ENCODE results near the gene SELENOI.
"Not testable (repeated sequence)": the region's sequence is repeated elsewhere in the genome, so short reads cannot be mapped to it uniquely, and the experiment has no call there.

Gene SELENOI

DNA sequence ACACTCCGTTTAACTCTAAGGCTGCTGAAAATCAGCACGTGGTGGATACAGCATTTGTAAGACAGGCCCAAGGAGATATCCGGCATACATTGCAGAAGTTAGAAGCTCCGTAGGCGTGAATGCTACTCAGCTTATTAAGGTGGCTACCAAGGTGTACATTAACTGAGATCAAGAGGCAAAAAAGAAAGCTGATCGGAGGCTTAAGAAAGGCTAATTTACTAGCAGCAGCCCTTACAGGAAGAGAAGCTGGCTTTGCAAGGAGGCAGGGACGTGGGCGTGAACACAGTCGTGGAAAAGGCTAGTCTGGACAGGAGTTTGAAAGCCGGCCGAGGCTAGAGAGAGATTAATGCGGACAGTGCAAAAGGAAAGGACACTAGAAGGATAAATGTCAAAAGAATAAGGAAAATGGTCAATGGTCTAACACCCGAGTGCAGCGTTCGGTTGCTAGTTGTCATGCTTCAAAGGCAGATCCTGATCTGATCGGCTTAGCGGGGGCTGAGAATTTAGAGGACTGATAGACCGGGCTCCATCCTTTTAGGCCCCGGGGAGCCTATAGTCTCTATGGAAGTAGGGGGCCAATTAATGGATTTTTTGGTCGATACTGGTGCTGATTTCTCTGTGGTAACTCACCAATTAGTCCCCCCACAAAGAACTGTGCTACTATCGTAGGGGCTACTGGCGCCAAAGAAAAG lies 45.6 kb upstream of the SELENOI start:
- DNase-seq (ENCODE audit: extremely low read depth, insufficient read length) = no peak
- H3K27me3 ChIP-seq (replicated peaks; ENCODE audit: control insufficient read depth, insufficient read depth, low read length) = no peaks in the 10 kb centered on the region
- TF ChIP-seq, protein P1, sequence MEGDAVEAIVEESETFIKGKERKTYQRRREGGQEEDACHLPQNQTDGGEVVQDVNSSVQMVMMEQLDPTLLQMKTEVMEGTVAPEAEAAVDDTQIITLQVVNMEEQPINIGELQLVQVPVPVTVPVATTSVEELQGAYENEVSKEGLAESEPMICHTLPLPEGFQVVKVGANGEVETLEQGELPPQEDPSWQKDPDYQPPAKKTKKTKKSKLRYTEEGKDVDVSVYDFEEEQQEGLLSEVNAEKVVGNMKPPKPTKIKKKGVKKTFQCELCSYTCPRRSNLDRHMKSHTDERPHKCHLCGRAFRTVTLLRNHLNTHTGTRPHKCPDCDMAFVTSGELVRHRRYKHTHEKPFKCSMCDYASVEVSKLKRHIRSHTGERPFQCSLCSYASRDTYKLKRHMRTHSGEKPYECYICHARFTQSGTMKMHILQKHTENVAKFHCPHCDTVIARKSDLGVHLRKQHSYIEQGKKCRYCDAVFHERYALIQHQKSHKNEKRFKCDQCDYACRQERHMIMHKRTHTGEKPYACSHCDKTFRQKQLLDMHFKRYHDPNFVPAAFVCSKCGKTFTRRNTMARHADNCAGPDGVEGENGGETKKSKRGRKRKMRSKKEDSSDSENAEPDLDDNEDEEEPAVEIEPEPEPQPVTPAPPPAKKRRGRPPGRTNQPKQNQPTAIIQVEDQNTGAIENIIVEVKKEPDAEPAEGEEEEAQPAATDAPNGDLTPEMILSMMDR (IDR thresholded peaks at IDR 0.05; ENCODE audit: insufficient read depth, low read length, poor library complexity, severe bottlenecking) = no peak
- H3K4me3 ChIP-seq (replicated peaks; ENCODE audit: low read depth, low read length) = no peak overlapping the region
- no peaks in the 10 kb centered on the region for H3K36me3 ChIP-seq (ENCODE audit: control insufficient read depth, insufficient read depth, low read length)

DNA sequence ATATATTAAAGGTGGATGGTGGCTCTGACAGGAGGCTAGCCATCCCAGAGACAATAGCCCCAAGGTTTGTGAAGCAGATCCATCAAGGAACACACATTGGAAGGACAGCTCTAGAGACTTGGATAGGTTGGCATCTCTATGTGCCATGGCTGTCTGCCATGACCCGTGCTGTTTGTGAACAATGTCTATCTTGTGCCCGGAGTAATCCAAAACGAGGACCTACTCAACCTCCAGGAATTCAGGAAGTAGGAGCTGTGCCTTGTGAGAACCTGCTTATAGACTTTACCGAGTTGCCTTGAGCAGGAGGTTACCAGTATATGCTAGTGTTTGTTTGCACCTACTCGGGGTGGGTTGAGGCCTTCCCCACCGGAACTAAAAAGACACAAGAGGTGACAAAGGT lies 43.1 kb upstream of the SELENOI start:
- no peaks in the 10 kb centered on the region for H3K36me3 ChIP-seq (ENCODE audit: control insufficient read depth, insufficient read depth, low read length)
- TF ChIP-seq, protein P1 (IDR thresholded peaks at IDR 0.05; ENCODE audit: insufficient read depth, low read length, poor library complexity, severe bottlenecking) = no peak
- DNase-seq (ENCODE audit: extremely low read depth, insufficient read length) = no peak
- H3K27me3 ChIP-seq (replicated peaks; ENCODE audit: control insufficient read depth, insufficient read depth, low read length) = no peaks in the 10 kb centered on the region
- no peak overlapping the region for H3K4me3 ChIP-seq (replicated peaks; ENCODE audit: low read depth, low read length)

DNA sequence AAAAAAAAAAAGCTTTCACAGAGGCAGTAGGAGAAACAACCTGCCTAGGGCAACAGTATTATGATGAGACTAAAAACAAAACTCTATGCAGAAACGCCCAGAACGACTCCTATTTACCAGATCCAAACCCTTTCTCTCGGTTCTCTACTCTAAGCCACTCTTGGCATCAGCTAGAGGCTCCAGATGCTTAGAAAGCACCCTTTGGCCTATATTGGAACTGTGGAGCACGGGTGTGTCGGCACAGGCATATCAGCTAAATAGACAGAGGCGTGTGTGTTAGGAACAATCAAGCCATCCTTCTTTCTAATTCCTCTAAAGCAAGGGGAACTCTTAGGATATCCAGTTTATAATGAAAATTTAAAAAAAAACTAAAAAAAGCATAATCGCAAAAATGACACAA lies 40.8 kb upstream of the SELENOI start:
- not testable (repeated sequence) for H3K27me3 ChIP-seq (replicated peaks; ENCODE audit: control insufficient read depth, insufficient read depth, low read length); H3K4me3 ChIP-seq (replicated peaks; ENCODE audit: low read depth, low read length); DNase-seq (ENCODE audit: extremely low read depth, insufficient read length); H3K36me3 ChIP-seq (ENCODE audit: control insufficient read depth, insufficient read depth, low read length)

DNA sequence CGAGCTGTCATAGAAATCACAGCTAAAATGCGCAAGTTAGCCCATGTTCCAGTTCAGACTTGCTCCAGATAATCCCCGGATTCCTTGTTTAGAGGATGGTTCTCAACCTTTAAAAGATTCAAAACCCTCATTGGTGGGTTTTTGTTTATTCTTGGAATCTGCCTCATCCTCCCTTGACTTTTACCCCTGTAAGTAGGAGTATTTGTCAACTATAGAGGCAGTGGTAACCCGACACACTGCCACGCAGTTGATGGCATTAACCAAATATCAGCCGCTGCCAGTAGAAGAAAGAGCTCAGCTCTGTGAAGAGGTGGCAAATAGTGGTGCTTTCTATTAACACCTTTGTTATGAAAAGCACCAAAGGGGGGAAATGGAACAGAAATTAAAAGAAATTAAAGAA lies 40.4 kb upstream of the SELENOI start:
- Histone ChIP-seq H3K27me3 (replicated peaks; ENCODE audit: control insufficient read depth, insufficient read depth, low read length) (no peaks in the 10 kb centered on the region), H3K36me3 (ENCODE audit: control insufficient read depth, insufficient read depth, low read length) (no peaks in the 10 kb centered on the region), H3K4me3 (replicated peaks; ENCODE audit: low read depth, low read length) (no peak overlapping the region)
- DNase-seq (ENCODE audit: extremely low read depth, insufficient read length) = no peak
- TF ChIP-seq, protein P1 (IDR thresholded peaks at IDR 0.05; ENCODE audit: insufficient read depth, low read length, poor library complexity, severe bottlenecking) = no peak

DNA sequence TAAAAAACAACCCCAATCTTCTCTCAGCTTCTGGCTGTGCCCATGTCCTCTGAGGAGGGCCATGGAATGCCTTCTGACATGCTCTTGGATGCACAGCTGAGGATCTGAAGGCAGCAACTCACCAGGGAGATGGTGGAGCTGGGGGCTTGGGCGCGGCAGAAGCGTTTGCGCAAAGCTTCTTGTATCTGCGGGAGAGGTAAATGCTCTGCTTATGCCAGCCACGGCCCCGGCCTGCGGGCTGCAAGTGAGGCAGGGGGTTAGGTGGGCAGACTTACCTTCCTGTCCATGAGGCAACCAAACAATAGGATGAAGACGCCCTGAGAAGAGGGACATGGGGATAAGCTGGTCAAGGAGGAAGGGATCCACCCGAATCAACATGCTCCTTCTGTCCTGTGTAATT lies 36.0 kb upstream of the SELENOI start:
- DNase-seq (ENCODE audit: extremely low read depth, insufficient read length) = no peak
- TF ChIP-seq, protein P1 (IDR thresholded peaks at IDR 0.05; ENCODE audit: insufficient read depth, low read length, poor library complexity, severe bottlenecking) = no peak
- Histone ChIP-seq H3K27me3 (replicated peaks; ENCODE audit: control insufficient read depth, insufficient read depth, low read length) (no peaks in the 10 kb centered on the region), H3K36me3 (ENCODE audit: control insufficient read depth, insufficient read depth, low read length) (no peaks in the 10 kb centered on the region), H3K4me3 (replicated peaks; ENCODE audit: low read depth, low read length) (no peak overlapping the region)

DNA sequence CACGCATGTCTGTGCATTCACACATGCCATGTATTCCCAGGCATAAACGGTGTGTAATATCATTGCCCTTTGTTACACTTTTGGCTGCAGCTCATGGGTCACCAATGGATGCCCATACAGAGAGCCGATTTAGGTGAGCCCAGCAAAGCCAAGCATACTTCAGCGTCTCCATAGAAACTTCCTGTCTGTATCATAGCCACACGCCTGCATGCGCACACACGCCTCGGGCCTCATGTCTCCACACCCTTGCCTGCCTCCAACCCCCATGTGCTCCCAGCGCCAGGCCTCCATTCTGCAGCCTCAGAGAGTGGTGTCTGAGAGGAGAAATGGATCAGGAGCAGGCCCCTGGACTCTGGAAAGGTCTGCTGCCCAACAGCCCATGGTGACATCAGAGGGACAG lies 33.5 kb upstream of the SELENOI start:
- no peak for DNase-seq (ENCODE audit: extremely low read depth, insufficient read length)
- H3K36me3 ChIP-seq (ENCODE audit: control insufficient read depth, insufficient read depth, low read length) = no peaks in the 10 kb centered on the region
- H3K27me3 ChIP-seq (replicated peaks; ENCODE audit: control insufficient read depth, insufficient read depth, low read length) = no peaks in the 10 kb centered on the region
- H3K4me3 ChIP-seq (replicated peaks; ENCODE audit: low read depth, low read length) = no peak overlapping the region
- TF ChIP-seq, protein P1 (IDR thresholded peaks at IDR 0.05; ENCODE audit: insufficient read depth, low read length, poor library complexity, severe bottlenecking) = no peak

All from GM06990 (cell line).